Measurements from ENCODE around the gene AP3D1.

AP3D1 gene

DNA sequence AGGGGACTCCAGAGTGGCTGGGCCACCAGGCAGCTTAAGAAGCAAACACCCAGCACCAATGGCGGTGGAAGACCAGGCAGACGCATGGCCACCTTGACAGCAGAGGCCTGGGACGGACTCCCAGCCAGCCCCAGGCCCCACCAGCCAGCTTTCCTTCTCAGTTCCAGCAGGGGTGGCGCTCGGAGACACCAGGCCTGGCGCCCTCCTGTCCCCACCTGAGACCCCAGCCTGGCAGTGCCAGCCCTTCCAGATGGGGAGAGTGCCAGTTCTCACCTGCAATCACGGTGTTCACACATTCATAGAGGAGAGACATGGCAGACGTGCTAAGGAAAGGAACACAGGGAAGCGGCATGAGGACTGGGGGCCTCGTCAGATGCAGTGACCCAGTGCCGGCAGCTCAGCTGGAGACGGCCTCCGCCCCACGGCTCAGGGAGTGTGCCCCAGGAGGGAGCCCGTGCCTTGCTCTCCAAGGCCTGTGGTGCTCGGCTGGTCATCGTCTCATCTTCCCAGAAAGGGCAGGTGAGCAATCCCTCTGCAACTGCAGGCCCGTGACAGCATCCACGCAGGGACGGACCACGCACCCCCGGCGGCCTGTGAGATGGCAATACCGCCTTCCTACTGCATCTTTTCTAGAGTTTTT lies 24.4 kb downstream of the AP3D1 start:
- DNase-seq = no peak

GRCh38 chr19:2123682-2124387 lies 27.5 kb downstream of the AP3D1 start:
- no peak for DNase-seq

- no peak for DNase-seq
Measured at GRCh38 chr19:2122982-2123381, 28.4 kb downstream of the AP3D1 start.

DNA sequence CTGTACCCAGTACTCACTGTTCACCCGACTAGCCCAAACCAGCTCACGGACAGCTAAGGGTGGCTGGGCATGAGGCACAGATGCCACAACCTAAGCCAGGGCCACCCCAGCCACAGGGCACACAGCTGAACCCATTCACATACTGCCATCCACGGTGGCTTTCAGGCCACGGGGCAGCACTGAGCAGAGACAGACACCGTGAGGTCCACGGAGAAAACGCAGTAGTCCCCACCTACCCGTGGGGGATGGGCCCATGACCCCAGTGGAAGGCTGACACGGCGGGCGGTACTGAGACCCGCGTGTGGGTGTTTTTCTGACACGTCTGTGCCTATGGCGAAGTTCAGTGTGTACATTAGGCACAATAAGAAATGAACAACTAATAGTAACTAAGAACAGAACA lies 29.1 kb downstream of the AP3D1 start:
- DNase-seq = no peak

- no peak for DNase-seq
Measured at GRCh38 chr19:2121416-2122051, 29.8 kb downstream of the AP3D1 start.

GRCh38 chr19:2120821-2121220 lies 30.5 kb downstream of the AP3D1 start:
- DNase-seq = no peak

DNA sequence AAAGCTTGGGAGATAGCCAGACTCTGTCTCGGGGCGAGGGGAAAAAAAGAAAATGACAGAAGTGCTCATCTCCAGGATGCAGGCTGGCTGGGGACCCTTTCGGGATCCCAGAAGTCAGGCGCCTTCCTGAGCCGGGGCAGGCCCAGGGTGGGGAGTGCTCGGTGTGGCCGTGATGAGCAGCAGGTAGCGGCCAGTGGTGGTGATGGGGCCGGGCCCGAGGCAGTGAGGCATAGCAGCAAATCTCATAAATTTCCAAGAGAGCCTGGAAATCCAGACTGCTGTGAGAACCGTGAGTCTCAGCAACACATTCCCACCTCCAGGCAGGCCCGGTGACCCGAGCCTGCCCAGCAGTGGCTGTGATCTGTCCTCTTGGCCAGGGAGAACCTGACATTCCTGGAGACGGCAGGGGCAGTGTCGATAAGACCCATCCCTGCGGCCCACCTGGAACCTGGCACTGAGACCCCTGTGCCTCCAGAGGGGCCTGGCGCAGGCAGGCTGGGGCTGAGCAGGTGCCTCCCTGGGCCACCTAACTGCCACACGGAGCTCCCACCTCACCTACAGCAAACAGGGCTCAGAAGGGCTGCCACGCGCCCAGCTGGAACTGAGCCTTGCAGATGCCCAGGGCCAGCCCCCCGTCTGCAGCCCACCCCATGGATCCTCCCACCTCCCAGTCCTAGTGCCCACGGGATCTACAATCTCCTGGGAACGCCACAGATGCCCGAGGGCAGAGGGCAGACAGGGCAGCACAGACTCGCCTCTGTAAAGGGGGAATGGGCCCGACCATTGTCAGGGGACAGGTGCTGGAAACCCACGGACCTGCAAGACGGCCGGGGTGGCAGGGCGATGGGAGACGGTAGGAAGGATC lies 31.2 kb downstream of the AP3D1 start:
- DNase-seq = no peak

GRCh38 chr19:2118438-2118837 lies 32.9 kb downstream of the AP3D1 start:
- no peak for DNase-seq

GRCh38 chr19:2117215-2117960 lies 34.0 kb downstream of the AP3D1 start:
- no peak for DNase-seq

DNA sequence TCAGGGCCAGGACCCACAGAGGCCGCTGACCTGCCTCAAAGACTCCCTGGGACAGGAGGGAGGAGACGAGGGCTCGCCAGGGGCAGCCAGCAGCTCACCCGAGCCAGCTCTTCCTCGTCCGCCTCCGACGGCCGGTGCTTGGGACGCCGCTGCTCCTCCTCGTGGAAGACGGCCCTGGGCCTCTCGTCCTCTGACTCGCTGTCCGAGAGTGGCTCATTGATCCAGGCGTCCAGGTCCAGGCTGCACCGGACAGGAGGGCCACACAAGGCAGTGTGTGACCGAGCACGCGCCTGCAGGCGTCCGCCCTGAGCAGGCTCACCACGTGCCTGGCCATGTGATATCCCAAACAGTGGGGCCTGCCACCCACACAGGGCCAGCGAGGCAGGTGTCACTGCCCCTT lies 34.9 kb downstream of the AP3D1 start:
- DNase-seq = no peak

GRCh38 chr19:2115911-2116426 lies 35.4 kb downstream of the AP3D1 start:
- no peak for DNase-seq

- no peak for DNase-seq
Measured at GRCh38 chr19:2115324-2115723, 36.0 kb downstream of the AP3D1 start.

DNA sequence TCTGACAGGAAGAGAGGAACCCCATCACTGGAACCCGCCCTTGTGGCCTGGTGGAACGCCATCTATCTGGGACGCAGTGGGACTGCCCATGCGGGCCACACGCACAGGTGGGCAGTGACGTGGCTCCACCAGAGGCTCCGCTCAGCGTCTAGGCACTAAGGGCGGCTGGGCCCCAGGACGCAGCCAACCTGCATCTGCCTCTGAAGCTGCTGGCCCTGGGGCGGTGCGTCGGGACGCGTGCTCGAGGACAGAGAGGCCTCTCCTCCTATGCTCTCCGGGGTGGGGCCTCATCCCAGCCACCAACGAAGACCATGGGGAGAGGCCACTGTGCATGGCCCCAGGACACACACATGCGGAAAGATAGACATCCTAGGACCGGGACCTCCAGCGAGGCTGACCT lies 36.5 kb downstream of the AP3D1 start:
- no peak for DNase-seq

DNA sequence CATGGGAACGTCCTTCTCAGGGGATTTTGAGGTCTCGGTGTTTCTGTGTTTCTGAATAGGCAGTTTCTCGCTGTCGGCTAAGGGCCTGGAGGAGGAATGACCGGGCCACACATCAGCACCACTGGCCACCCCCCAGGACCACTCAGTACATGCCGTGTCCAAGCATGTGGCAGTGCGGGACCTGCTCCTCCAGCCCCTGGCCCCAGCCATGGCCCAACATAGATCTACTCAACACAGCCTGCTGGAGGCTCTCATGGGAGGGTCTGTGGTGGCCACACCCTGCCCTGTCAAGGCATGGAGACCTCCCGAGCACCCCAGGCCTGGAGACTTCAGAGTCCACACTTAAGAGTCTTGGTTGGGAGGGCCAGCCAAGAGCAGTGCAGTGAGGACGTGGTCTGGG lies 37.1 kb downstream of the AP3D1 start:
- DNase-seq = no peak

DNA sequence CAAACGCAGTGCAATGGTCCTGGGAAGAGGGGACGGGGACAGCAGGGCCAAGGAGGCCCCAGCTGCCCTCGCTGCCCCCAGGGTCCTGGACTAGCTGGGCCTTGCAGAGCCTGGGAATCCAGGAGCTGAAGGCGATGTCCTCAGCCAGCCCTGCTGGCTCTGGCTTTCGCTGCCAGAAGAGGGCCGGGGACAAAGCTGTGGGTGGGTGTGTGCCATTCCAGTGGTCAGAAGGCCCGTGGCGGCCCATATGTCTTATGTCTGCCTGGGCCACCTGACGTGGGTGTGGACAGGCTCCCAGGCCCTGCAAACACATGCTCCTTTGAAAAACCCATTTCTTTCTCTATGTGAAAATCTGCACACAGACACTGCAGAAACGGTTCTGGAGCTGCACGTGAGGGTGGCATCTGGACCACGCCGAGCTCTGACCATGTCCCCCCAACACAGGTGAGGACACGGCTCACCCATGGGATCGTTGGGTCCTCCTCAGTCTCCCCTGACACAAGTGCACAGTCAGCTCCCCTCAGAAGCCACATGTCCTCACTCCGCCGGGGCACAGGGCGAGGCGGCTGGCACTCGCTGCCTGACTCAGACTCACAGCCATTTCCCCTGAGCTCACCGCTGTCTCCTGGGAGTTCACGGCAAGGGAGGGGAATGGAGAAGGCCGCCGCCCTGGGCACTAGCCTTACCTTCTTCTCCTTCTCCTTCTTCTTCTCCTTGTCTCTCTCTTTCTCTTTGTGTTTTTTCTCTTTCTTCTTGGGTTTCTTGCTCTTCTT lies 37.7 kb downstream of the AP3D1 start:
- no peak for DNase-seq

- DNase-seq = no peak
Measured at GRCh38 chr19:2112516-2113320, 38.6 kb downstream of the AP3D1 start.

DNA sequence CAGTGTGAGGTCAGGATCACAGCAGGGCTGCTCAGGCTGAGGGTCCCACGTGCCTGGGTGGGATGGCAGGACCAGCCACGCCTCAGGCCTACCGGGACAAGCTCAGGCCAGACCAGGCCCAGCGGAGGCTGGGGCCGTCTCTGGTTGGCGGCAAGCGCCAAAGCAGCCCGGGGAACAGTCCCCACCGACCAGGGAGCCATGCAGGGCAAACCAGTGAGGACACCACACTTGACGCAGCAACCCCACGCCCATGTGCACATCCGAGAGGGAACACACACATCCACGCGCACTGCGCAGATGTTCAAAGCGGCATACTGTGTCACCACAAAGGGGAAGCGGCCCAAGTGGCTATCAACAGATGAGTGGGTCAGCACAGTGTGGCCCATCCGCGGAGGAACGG lies 39.5 kb downstream of the AP3D1 start:
- DNase-seq = no peak

DNA sequence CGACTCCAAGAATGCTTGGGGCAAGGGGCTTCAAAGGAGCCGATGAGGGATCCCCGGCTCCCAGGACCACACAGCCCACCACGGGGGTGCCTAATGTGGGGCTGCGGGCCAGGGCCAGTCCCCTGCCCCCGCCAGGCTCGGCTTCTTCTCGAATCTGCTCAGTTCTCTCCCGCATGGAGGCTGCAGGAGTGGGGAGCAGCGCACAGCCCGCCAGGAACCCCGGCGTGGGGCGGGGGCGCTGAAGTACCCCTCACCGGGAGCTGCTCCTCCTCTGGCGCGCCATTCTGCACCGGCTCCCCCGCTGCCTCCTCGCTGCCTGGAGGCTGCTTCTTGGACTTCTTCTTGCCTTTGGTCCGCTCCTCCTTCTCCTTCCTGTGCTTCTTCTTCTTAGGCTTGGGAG lies 39.9 kb downstream of the AP3D1 start:
- DNase-seq = no peak

DNA sequence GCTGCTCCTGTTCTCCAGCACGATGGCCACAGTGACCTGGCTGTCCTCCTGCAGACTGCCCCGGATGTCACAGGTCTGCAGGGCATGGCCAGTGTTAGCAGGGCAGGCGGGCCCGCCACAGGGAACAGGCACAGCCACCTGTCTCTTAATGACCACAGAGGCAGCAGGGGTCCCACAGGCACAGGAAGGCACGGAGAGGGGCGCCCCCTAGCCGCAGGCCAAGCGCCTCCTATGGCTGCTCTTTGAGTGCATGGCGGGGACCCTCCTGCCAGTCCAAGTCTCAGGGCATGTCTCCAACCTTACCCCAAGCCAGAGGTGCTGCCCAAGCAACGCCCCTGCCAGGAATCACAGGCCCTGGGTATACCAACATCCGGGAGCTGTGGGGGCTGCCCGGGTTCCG lies 40.5 kb downstream of the AP3D1 start:
- no peak for DNase-seq

GRCh38 chr19:2109046-2109864 lies 42.1 kb downstream of the AP3D1 start:
- no peak for DNase-seq
